WERI-Rb-1 (cell line): ENCODE measurements around the gene CRYAB.
"Not testable (repeated sequence)": the region's sequence is repeated elsewhere in the genome, so short reads cannot be mapped to it uniquely, and the experiment has no call there.

Source experiments
- DNase-seq: peaks from one replicate; pipeline ENCODE4 v3.0.0-alpha.2; 2020
- H3K27ac ChIP-seq: fragments of 250-450 bp; sonication (Bioruptor Pico); 2 replicates; pipeline ENCODE4 v1.5.1; 2020; ENCODE audit warnings: mild to moderate bottlenecking, moderate library complexity
- H3K27me3 ChIP-seq: fragments of 250-450 bp; sonication (Bioruptor Pico); 2 replicates; pipeline ENCODE4 v1.5.1; 2021; ENCODE audit warnings: mild to moderate bottlenecking, low read depth, moderate library complexity; ENCODE audit not compliant: insufficient read depth, severe bottlenecking
- H3K36me3 ChIP-seq: fragments of 250-450 bp; sonication (Bioruptor Pico); 2 replicates; pipeline ENCODE4 v1.5.1; 2020; ENCODE audit warnings: mild to moderate bottlenecking, moderate library complexity
- H3K4me3 ChIP-seq: 2 replicates; pipeline ENCODE4 v1.5.1; 2011; ENCODE audit warnings: low read depth, mild to moderate bottlenecking, control low read depth, low read length
- H3K9me3 ChIP-seq: fragments of 250-450 bp; sonication (Bioruptor Pico); 2 replicates; pipeline ENCODE4 v1.5.1; 2021; ENCODE audit warnings: mild to moderate bottlenecking, moderate library complexity; ENCODE audit not compliant: severe bottlenecking
- CTCF ChIP-seq: IDR thresholded peaks from 2 replicates; pipeline ENCODE4 v1.5.1; 2011; ENCODE audit warnings: low read depth, mild to moderate bottlenecking, control low read depth, inconsistent platforms, low read length

The CRYAB gene

GRCh38 chr11:111937461-111937769, 25.8 kb upstream of the CRYAB start:
- Histone ChIP-seq H3K9me3 (no peaks in the 10 kb centered on the region), H3K36me3 (peaks cover 11% of the 10 kb centered on the region; the same call in 1 of the 2 replicates), H3K27me3 (no peaks in the 10 kb centered on the region), H3K27ac (peak overlapping the region; percentile 65), H3K4me3 (peak overlapping the region; percentile 64)
- TF ChIP-seq CTCF = no peak
- DNase-seq = no peak

GRCh38 chr11:111936040-111936540, 24.5 kb upstream of the CRYAB start:
- peak; percentile 60 for DNase-seq
- H3K36me3 ChIP-seq = peaks cover 9% of the 10 kb centered on the region; the same call in 1 of the 2 replicates
- no peaks in the 10 kb centered on the region for H3K9me3 ChIP-seq
- H3K27me3 ChIP-seq = no peaks in the 10 kb centered on the region
- TF ChIP-seq CTCF = no peak
- H3K27ac ChIP-seq = peak overlapping the region; percentile 65
- H3K4me3 ChIP-seq = peak overlapping the region; percentile 64

GRCh38 chr11:111935317-111936039, 23.9 kb upstream of the CRYAB start:
- no peaks in the 10 kb centered on the region for H3K9me3 ChIP-seq
- H3K4me3 ChIP-seq = peak overlapping the region; percentile 64
- peak overlapping the region; percentile 65 for H3K27ac ChIP-seq
- no peak for TF ChIP-seq CTCF
- peak; percentile 39 for DNase-seq
- peaks cover 9% of the 10 kb centered on the region; the same call in 1 of the 2 replicates for H3K36me3 ChIP-seq
- H3K27me3 ChIP-seq = no peaks in the 10 kb centered on the region

- TF ChIP-seq CTCF = no peak
- no peak overlapping the region for H3K27ac ChIP-seq
- no peak for DNase-seq
- H3K9me3 ChIP-seq = no peaks in the 10 kb centered on the region
- H3K4me3 ChIP-seq = no peak overlapping the region
- H3K27me3 ChIP-seq = no peaks in the 10 kb centered on the region
- H3K36me3 ChIP-seq = peaks cover 8% of the 10 kb centered on the region; the same call in 1 of the 2 replicates
Observed at GRCh38 chr11:111934306-111934705, 22.7 kb upstream of the CRYAB start.

- Histone ChIP-seq H3K4me3 (no peak overlapping the region), H3K27ac (no peak overlapping the region), H3K36me3 (peaks cover 4% of the 10 kb centered on the region; the same call in 1 of the 2 replicates), H3K27me3 (no peaks in the 10 kb centered on the region), H3K9me3 (no peaks in the 10 kb centered on the region)
- no peak for DNase-seq
- no peak for TF ChIP-seq CTCF
Observed at GRCh38 chr11:111933872-111934271, 22.3 kb upstream of the CRYAB start.

- not testable (repeated sequence) for DNase-seq, H3K27me3 ChIP-seq, H3K27ac ChIP-seq, H3K4me3 ChIP-seq, H3K36me3 ChIP-seq, H3K9me3 ChIP-seq
Observed at GRCh38 chr11:111933176-111933575, 21.6 kb upstream of the CRYAB start.
